Activated CD4-positive, alpha-beta memory T cell treated with anti-CD3 and anti-CD28 coated beads for 36 hours (primary cell): Measurements from ENCODE around the gene CDKL4. TPM values are rescaled to one million over a fixed set of nuclear protein-coding genes. Genes with fewer than 3 reads are reported as not detected.
"Not testable (repeated sequence)": the region's sequence is repeated elsewhere in the genome, so short reads cannot be mapped to it uniquely, and the experiment has no call there.

Experiments
- CTCF ChIA-PET: fragments of 350-600 bp; sonication (Branson Sonifier 250); formaldehyde crosslinking; loops from one replicate; lab custom pipeline; 2021; ENCODE audit warnings: antibody characterized with exemption, inconsistent platforms; lab: Charles Lee
- POLR2A ChIA-PET: fragments of 350-600 bp; sonication (Branson Sonifier 250); formaldehyde crosslinking; loops from one replicate; lab custom pipeline; 2021; ENCODE audit warnings: antibody characterized with exemption; lab: Charles Lee
- DNase-seq: peaks from one replicate; pipeline ENCODE4 v3.0.0-alpha.2; 2020
- H3K27ac Mint-ChIP-seq: one replicate; pipeline ENCODE4 v1.8.0; 2021; ENCODE audit warnings: mixed read lengths
- H3K27me3 Mint-ChIP-seq: one replicate; pipeline ENCODE4 v1.8.0; 2021; ENCODE audit warnings: mixed read lengths
- H3K36me3 Mint-ChIP-seq: one replicate; pipeline ENCODE4 v1.8.0; 2021; ENCODE audit warnings: mixed read lengths
- H3K4me1 Mint-ChIP-seq: one replicate; pipeline ENCODE4 v1.8.0; 2021; ENCODE audit warnings: low read depth, mixed read lengths
- H3K4me3 Mint-ChIP-seq: one replicate; pipeline ENCODE4 v1.8.0; 2021; ENCODE audit warnings: mild to moderate bottlenecking, mixed read lengths
- H3K9me3 Mint-ChIP-seq: one replicate; pipeline ENCODE4 v1.8.0; 2021; ENCODE audit warnings: mixed read lengths
- intact Hi-C: fragments of 100-400 bp; cut with micrococcal nuclease; formaldehyde crosslinking; loops from one replicate; pipeline ENCODE4 v1.15.1; 2023
- total RNA-seq, 2 experiments: library from RNA; stranded (reverse); gene quantifications; one replicate each; pipeline ENCODE4 v1.2.3, GENCODE V29; 2021

The CDKL4 gene
- total RNA-seq, 2 experiments from 2014 or later: 0.14 to 0.22 TPM

- intact Hi-C loops: no loop called here
- no peak overlapping the region for H3K4me3 Mint-ChIP-seq
- ChIA-PET POLR2A (interaction anchor here (0.6 kb wide), 1 partner anchor 554 kb away, joined by 4 read pairs; no protein-coding TSS in a partner anchor), CTCF (no interaction called here)
- H3K27me3 Mint-ChIP-seq: no peaks in the 10 kb centered on the region
- peaks cover 2% of the 10 kb centered on the region for H3K4me1 Mint-ChIP-seq
- H3K36me3 Mint-ChIP-seq: no peaks in the 10 kb centered on the region
- no peak for DNase-seq
- no peak overlapping the region for H3K27ac Mint-ChIP-seq
- H3K9me3 Mint-ChIP-seq: no peaks in the 10 kb centered on the region
These were observed 88.8 kb downstream of the CDKL4 start for GRCh38 chr2:39154944-39155343.

GRCh38 chr2:39153312-39153711, 90.5 kb downstream of the CDKL4 start:
- Mint-ChIP-seq H3K9me3 (no peaks in the 10 kb centered on the region), H3K36me3 (no peaks in the 10 kb centered on the region), H3K27ac (no peak overlapping the region), H3K27me3 (no peaks in the 10 kb centered on the region), H3K4me1 (peaks cover 2% of the 10 kb centered on the region), H3K4me3 (no peak overlapping the region)
- no peak for DNase-seq
- ChIA-PET POLR2A (no interaction called here), CTCF (no interaction called here)
- intact Hi-C loops: no loop called here

GRCh38 chr2:39152504-39152903, 91.3 kb downstream of the CDKL4 start:
- intact Hi-C loops: no loop called here
- no peaks in the 10 kb centered on the region for H3K9me3 Mint-ChIP-seq
- CTCF ChIA-PET: no interaction called here
- H3K36me3 Mint-ChIP-seq: no peaks in the 10 kb centered on the region
- no peaks in the 10 kb centered on the region for H3K27me3 Mint-ChIP-seq
- no peak for DNase-seq
- no peak overlapping the region for H3K4me3 Mint-ChIP-seq
- H3K4me1 Mint-ChIP-seq: peaks cover 2% of the 10 kb centered on the region
- POLR2A ChIA-PET: no interaction called here
- no peak overlapping the region for H3K27ac Mint-ChIP-seq

GRCh38 chr2:39150890-39151497, 92.8 kb downstream of the CDKL4 start:
- ChIA-PET POLR2A (no interaction called here), CTCF (no interaction called here)

GRCh38 chr2:39150102-39150562, 93.6 kb downstream of the CDKL4 start:
- no peaks in the 10 kb centered on the region for H3K36me3 Mint-ChIP-seq
- H3K4me3 Mint-ChIP-seq: no peak overlapping the region
- ChIA-PET CTCF (interaction anchor here (1.2 kb wide), 1 partner anchor 78 kb away, joined by 3 read pairs; no protein-coding TSS in a partner anchor), POLR2A (no interaction called here)
- H3K27me3 Mint-ChIP-seq: no peaks in the 10 kb centered on the region
- no peaks in the 10 kb centered on the region for H3K9me3 Mint-ChIP-seq
- no peak overlapping the region for H3K27ac Mint-ChIP-seq
- intact Hi-C loops: no loop called here
- DNase-seq: no peak
- peaks cover 2% of the 10 kb centered on the region for H3K4me1 Mint-ChIP-seq

More at GRCh38 chr2:39150890-39151497, 92.8 kb downstream of the CDKL4 start:
- H3K27ac Mint-ChIP-seq: no peak overlapping the region
- no peaks in the 10 kb centered on the region for H3K36me3 Mint-ChIP-seq
- H3K4me3 Mint-ChIP-seq: no peak overlapping the region
- intact Hi-C loops: no loop called here
- H3K27me3 Mint-ChIP-seq: no peaks in the 10 kb centered on the region
- H3K9me3 Mint-ChIP-seq: no peaks in the 10 kb centered on the region
- no peak for DNase-seq
- H3K4me1 Mint-ChIP-seq: peaks cover 2% of the 10 kb centered on the region

GRCh38 chr2:39146630-39147029, 97.1 kb downstream of the CDKL4 start:
- intact Hi-C loops: no loop called here
- Mint-ChIP-seq H3K27ac (no peak overlapping the region), H3K27me3 (no peaks in the 10 kb centered on the region), H3K9me3 (no peaks in the 10 kb centered on the region), H3K36me3 (no peaks in the 10 kb centered on the region), H3K4me1 (peaks cover 19% of the 10 kb centered on the region), H3K4me3 (no peak overlapping the region)
- ChIA-PET CTCF (no interaction called here), POLR2A (no interaction called here)
- DNase-seq: no peak

GRCh38 chr2:39145906-39146421, 97.8 kb downstream of the CDKL4 start:
- DNase-seq: no peak
- POLR2A ChIA-PET: no interaction called here
- H3K27me3 Mint-ChIP-seq: no peaks in the 10 kb centered on the region
- H3K4me1 Mint-ChIP-seq: peaks cover 24% of the 10 kb centered on the region
- CTCF ChIA-PET: no interaction called here
- H3K4me3 Mint-ChIP-seq: no peak overlapping the region
- no peaks in the 10 kb centered on the region for H3K36me3 Mint-ChIP-seq
- H3K9me3 Mint-ChIP-seq: no peaks in the 10 kb centered on the region
- intact Hi-C loops: no loop called here
- H3K27ac Mint-ChIP-seq: no peak overlapping the region

GRCh38 chr2:39144416-39144815, 99.4 kb downstream of the CDKL4 start:
- intact Hi-C loops: no loop called here
- ChIA-PET CTCF (interaction anchor here (0.6 kb wide), 1 partner anchor 372 kb away, joined by 3 read pairs; no protein-coding TSS in a partner anchor), POLR2A (interaction anchor here (0.6 kb wide), 1 partner anchor 33 kb away, joined by 3 read pairs; no protein-coding TSS in a partner anchor)
- no peaks in the 10 kb centered on the region for H3K36me3 Mint-ChIP-seq
- H3K4me3 Mint-ChIP-seq: no peak overlapping the region
- peaks cover 34% of the 10 kb centered on the region for H3K4me1 Mint-ChIP-seq
- H3K27me3 Mint-ChIP-seq: no peaks in the 10 kb centered on the region
- H3K9me3 Mint-ChIP-seq: no peaks in the 10 kb centered on the region
- no peak for DNase-seq
- no peak overlapping the region for H3K27ac Mint-ChIP-seq

- CTCF ChIA-PET: interaction anchor here (0.7 to 1.8 kb wide), 3 partner anchors 18 to 331 kb away, joined by 4 to 8 read pairs (median 4); no protein-coding TSS in a partner anchor
- Mint-ChIP-seq H3K4me1 (peaks cover 43% of the 10 kb centered on the region), H3K9me3 (no peaks in the 10 kb centered on the region), H3K4me3 (no peak overlapping the region), H3K36me3 (no peaks in the 10 kb centered on the region), H3K27me3 (no peaks in the 10 kb centered on the region), H3K27ac (no peak overlapping the region)
- intact Hi-C loops: no loop called here
- POLR2A ChIA-PET: no interaction called here
- no peak for DNase-seq
These were observed 100.7 kb downstream of the CDKL4 start for GRCh38 chr2:39142904-39143605.

GRCh38 chr2:39141334-39142271, 102.2 kb downstream of the CDKL4 start:
- ChIA-PET CTCF (interaction anchor here (0.8 to 1.8 kb wide), 3 partner anchors 17 to 88 kb away, joined by 5 to 8 read pairs (median 6); no protein-coding TSS in a partner anchor), POLR2A (no interaction called here)
- no peaks in the 10 kb centered on the region for H3K9me3 Mint-ChIP-seq
- intact Hi-C loops: no loop called here
- peaks cover 50% of the 10 kb centered on the region for H3K4me1 Mint-ChIP-seq
- peak; percentile 56 for DNase-seq
- peak overlapping the region; percentile 52 for H3K27ac Mint-ChIP-seq
- no peaks in the 10 kb centered on the region for H3K27me3 Mint-ChIP-seq
- H3K36me3 Mint-ChIP-seq: no peaks in the 10 kb centered on the region
- H3K4me3 Mint-ChIP-seq: no peak overlapping the region

GRCh38 chr2:39140948-39141333, 102.8 kb downstream of the CDKL4 start:
- H3K9me3 Mint-ChIP-seq, intact Hi-C loops, H3K36me3 Mint-ChIP-seq, H3K27me3 Mint-ChIP-seq, POLR2A ChIA-PET, H3K4me3 Mint-ChIP-seq, H3K27ac Mint-ChIP-seq, DNase-seq: not testable (repeated sequence)
- H3K4me1 Mint-ChIP-seq: peaks cover 55% of the 10 kb centered on the region
- CTCF ChIA-PET: interaction anchor here (0.8 to 1.8 kb wide), 2 partner anchors 16 to 87 kb away, joined by 6 to 8 read pairs; no protein-coding TSS in a partner anchor
